Epithelial cell of proximal tubule (primary cell): ENCODE data around the gene LRFN3. TPM values are rescaled to one million over a fixed set of nuclear protein-coding genes. Genes with fewer than 3 reads are reported as not detected.

Experiments
- DNase-seq: peaks from one replicate; pipeline ENCODE4 v3.0.0-alpha.2; 2011; ENCODE audit warnings: low read depth
- H3K4me3 ChIP-seq: 2 replicates; pipeline ENCODE4 v1.5.1; 2011; ENCODE audit warnings: low read depth, mild to moderate bottlenecking, low read length
- total RNA-seq: library from RNA; depleted of rRNA; stranded (reverse); fragments of >200 nt; gene quantifications from 2 replicates; pipeline ENCODE4 v1.2.3, GENCODE V29; 2015
- TF ChIP-seq, protein P1 (sequence below): conservative IDR thresholded peaks from 2 replicates; pipeline ENCODE4 v1.5.1; 2012; ENCODE audit warnings: low read depth, mild to moderate bottlenecking, low read length

Gene LRFN3
- total RNA-seq, 1 donor from 2014 or later: 12.7 TPM

DNA sequence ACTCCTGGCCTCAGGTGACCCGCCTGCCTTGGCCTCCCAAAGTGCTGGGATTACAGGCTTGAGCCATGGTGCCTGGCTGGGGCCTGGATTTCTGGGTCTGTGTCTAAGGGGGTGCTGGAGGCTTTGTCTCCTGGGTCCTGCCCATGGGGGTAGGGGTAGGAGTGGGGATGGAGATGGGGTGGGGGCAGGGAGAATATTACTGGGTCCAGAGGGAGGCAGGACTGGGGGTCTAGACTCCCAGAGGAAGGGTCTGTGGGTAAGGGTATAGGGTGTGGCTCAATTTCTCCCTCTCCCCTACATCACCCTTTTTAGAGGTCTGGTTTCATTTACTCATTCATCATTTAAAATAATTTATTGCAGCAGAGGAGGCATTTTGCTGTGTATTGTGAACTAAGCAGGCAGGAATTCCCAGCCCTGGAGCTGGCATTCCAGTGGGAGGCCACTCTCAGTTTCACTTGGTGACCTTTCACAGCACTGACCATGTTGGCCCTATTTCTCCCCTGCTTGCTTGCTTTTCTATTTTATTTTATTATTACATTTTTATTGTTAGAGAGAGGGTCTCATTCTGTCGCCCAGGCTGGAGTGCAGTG, 35.0 kb upstream of the LRFN3 start:
- no peak for DNase-seq
- H3K4me3 ChIP-seq: peak overlapping the region; percentile 78
- TF ChIP-seq, protein P1, sequence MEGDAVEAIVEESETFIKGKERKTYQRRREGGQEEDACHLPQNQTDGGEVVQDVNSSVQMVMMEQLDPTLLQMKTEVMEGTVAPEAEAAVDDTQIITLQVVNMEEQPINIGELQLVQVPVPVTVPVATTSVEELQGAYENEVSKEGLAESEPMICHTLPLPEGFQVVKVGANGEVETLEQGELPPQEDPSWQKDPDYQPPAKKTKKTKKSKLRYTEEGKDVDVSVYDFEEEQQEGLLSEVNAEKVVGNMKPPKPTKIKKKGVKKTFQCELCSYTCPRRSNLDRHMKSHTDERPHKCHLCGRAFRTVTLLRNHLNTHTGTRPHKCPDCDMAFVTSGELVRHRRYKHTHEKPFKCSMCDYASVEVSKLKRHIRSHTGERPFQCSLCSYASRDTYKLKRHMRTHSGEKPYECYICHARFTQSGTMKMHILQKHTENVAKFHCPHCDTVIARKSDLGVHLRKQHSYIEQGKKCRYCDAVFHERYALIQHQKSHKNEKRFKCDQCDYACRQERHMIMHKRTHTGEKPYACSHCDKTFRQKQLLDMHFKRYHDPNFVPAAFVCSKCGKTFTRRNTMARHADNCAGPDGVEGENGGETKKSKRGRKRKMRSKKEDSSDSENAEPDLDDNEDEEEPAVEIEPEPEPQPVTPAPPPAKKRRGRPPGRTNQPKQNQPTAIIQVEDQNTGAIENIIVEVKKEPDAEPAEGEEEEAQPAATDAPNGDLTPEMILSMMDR: no peak

DNA sequence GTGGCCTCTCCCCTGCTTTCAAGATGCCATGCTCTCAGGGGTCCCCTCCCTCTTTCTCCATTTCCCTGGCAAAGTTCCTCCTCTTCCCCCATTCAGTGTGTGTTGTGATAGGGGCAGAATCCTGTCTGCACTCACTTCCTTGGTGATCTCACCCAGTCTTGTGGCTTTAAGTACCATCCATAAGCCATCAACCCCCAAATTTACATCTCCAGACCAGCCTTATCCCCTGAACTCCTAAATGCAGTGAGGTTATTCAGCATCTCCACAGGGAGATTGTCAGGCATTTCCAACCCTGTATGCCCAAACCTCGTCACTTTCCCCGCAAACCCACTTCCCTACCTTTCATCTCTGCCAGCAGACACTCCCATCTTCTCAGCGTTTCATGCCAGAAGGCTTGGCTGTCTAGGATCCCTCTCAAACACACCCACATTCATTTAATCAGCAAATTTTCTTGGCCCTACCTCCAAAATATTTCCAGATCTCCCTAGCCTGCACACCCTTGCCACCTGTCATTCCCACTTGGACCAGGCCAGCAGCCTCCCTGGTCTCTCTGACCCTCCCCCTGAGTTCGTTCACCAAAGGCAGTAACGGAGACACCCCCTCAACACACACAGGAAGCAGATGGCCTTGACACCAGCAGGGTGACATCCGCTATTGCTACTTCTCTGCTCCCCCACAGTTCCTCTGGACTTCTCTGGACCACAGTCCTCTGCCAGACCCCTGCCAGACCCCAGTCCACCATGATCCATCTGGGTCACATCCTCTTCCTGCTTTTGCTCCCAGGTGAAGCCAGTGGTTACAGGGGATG, 34.1 kb upstream of the LRFN3 start, which contains the start of gene HCST:
Gene HCST, plus strand, starts transcription at position 676 of the 808 bp plus-strand sequence. Its CDS starts 65 bp downstream, at position 741.
- peak within 1 kb of the TSS; percentile 39 for H3K4me3 ChIP-seq
- no peak for DNase-seq
- TF ChIP-seq, protein P1: no peak

DNA sequence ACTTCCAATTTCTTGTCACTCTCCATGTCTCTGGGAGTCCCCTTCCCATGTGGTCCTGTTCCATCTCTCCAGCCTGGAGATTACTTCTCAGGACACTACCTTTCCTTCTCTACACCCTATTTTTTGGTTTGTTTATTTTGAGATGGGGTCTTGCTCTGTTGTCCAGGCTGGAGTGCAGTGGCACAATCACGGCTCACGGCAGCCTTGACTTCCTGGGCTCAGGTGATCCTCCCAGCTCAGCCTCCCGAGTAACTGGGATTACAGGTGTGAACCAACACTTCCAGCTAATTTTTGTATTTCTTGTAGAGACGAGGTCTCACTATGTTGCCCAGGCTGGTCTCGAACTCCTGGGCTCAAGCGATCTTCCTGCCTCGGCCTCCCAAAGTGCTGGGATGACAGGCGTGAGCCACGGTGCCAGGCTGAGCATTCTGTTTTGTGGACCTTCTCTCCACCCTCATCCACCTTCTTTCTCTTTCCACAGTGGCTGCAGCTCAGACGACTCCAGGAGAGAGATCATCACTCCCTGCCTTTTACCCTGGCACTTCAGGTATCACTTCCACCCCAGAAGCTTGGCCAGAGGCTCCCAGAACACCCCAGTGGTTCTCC, 33.2 kb upstream of the LRFN3 start:
- TF ChIP-seq, protein P1: no peak
- no peak for DNase-seq
- H3K4me3 ChIP-seq: peak overlapping the region; percentile 39

DNA sequence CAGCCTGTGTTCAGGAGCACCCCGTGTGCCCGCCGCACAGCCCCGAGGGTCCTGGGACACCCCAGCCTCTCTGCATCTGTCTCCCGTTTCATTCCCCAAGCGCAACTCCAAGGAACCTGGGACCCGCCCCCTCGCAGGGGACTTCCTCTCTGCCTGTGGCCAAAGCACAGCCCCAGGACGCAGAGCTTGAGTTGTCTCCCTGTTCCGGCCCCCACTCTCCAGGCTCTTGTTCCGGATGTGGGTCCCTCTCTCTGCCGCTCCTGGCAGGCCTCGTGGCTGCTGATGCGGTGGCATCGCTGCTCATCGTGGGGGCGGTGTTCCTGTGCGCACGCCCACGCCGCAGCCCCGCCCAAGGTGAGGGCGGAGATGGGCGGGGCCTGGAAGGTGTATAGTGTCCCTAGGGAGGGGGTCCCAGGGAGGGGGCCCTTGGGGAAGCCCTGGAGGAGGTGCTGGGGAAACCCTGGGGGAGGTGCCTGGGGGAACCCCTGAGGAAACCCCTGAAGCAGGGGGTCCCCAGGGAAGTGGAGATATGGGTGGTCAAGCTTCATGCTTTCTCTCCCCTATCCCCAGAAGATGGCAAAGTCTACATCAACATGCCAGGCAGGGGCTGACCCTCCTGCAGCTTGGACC, 32.5 kb upstream of the LRFN3 start:
- DNase-seq: no peak
- TF ChIP-seq, protein P1: no peak
- peak overlapping the region; percentile 39 for H3K4me3 ChIP-seq

DNA sequence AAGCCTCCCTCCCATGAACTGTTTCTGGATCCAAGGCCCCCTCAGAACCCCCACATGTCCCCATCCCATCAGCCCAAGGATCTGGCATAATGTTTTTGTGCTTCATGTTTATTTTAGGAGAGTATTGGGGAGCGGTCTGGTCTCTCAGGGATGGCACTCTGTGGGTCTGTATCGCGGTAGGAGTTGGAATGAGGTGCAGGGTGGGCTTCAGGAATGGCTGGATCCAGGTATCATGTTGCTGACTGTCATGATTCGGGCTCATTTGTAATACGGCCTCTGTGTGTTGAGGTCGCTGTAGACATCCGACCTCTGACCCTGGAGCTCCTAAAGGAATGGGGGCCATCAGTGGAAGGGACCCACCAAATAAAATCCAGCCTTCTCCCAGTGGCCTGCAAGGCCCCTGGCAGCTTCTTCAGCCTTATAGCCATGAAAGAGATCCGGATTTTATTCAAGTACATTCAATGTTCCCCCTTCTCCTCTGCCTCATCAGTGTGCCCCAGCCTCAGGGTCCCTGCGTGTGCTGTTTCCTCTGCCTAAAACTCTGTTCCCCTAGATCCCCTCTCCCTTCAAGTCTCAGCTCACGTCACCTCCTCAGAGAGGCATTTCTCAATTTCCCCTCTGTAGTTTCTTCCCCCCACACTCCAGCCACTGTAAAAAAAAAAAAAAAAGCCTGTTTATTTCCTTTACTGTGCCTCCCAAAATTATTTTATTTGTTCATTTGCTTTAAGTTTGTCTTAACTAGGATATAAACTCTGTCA, 31.7 kb upstream of the LRFN3 start:
- H3K4me3 ChIP-seq: no peak overlapping the region
- DNase-seq: no peak
- TF ChIP-seq, protein P1: no peak

DNA sequence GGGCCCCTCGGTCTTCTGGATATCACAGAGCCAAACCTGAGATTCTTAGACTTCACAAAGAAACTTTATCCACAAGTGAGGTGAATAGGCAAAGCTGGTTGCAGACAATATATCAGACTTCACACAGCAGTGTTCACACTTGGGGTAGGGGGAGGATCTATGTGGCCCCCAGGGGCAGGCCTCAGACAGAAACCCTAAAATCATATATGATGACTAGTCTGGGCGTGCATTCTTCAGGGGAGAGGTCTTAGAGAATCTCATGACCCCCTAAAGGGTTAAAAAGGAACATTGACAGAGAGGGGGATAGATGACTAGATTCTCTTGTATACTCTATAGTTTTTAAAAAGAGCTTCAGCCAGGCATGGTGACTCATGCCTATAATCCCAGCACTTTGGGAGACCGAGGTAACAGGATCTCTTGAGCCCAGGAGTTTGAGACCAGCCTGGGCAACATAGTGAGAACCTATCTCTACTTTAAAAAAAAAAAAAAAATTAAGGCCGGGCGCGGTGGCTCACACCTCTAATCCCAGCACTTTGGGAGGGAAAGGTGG, 30.9 kb upstream of the LRFN3 start:
- no peak overlapping the region for H3K4me3 ChIP-seq
- TF ChIP-seq, protein P1: no peak
- no peak for DNase-seq
